ENCODE measurements around the gene KCNIP1.

DNA sequence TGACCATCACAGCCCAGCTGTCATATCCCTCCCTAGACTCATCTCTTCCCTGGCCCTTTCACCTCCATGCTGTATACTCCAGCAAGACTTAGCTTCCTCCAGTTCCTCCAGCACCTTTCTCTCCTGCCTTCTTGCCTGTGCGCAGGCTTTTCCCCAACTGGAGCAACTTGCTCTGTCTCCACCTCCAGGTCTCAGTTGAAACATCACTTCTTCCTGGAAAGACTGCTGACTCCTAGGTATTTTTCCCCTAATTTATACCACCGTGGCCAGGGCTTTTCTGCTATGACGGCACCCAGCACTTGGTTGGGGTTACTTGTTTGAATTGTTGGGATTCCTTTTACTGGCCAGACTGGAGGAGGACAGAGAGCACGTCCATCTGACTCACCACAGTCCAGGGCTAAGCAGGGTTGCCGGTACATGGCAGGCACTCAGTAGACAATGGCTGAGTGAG lies 67.5 kb downstream of the KCNIP1 start:
- TF ChIP-seq POLR2AphosphoS5 (IDR thresholded peaks at IDR 0.05) (no peak), POLR2A (IDR thresholded peaks at IDR 0.05) (no peak), EP300 (IDR thresholded peaks at IDR 0.05; ENCODE audit: low read depth) (no peak)
- TF ChIP-seq, protein P1, sequence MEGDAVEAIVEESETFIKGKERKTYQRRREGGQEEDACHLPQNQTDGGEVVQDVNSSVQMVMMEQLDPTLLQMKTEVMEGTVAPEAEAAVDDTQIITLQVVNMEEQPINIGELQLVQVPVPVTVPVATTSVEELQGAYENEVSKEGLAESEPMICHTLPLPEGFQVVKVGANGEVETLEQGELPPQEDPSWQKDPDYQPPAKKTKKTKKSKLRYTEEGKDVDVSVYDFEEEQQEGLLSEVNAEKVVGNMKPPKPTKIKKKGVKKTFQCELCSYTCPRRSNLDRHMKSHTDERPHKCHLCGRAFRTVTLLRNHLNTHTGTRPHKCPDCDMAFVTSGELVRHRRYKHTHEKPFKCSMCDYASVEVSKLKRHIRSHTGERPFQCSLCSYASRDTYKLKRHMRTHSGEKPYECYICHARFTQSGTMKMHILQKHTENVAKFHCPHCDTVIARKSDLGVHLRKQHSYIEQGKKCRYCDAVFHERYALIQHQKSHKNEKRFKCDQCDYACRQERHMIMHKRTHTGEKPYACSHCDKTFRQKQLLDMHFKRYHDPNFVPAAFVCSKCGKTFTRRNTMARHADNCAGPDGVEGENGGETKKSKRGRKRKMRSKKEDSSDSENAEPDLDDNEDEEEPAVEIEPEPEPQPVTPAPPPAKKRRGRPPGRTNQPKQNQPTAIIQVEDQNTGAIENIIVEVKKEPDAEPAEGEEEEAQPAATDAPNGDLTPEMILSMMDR (IDR thresholded peaks at IDR 0.05) = no peak

Data from transverse colon (tissue), 4 donors.